Endothelial cell of umbilical vein (primary cell): ENCODE results near the gene YTHDF1.

Source experiments
- CTCF ChIP-seq, 2 donors: IDR thresholded peaks; 1 replicate in 1 of 2; 2 replicates in 1 of 2; pipeline ENCODE4 v1.5.1; 2011; ENCODE audit warnings: low read length in 2 of 2, mild to moderate bottlenecking in 2 of 2, moderate library complexity in 2 of 2, control low read depth in 1 of 2, inconsistent platforms in 1 of 2, low read depth in 1 of 2; ENCODE audit not compliant: insufficient read depth in 1 of 2; ENCODE audit errors: extremely low read depth in 1 of 2
- EZH2 ChIP-seq: IDR thresholded peaks from 2 replicates; pipeline ENCODE4 v1.6.1; 2012; ENCODE audit warnings: borderline replicate concordance, low read depth, mild to moderate bottlenecking, moderate library complexity, low read length, inconsistent platforms; ENCODE audit not compliant: severe bottlenecking
- FOS ChIP-seq: IDR thresholded peaks from 2 replicates; pipeline ENCODE4 v1.6.1; 2011; ENCODE audit warnings: mild to moderate bottlenecking, low read length, moderate library complexity, borderline replicate concordance; ENCODE audit not compliant: insufficient read depth
- JUN ChIP-seq: IDR thresholded peaks from 2 replicates; pipeline ENCODE4 v1.6.1; 2011; ENCODE audit warnings: borderline replicate concordance, low read depth; ENCODE audit not compliant: insufficient read length, insufficient read depth
- MYC ChIP-seq: IDR thresholded peaks from one replicate; pipeline ENCODE4 v1.6.1; 2011; ENCODE audit warnings: mild to moderate bottlenecking, low read depth, low read length
- POLR2A ChIP-seq: IDR thresholded peaks from 2 replicates; pipeline ENCODE4 v1.6.1; 2012; ENCODE audit warnings: low read depth, mild to moderate bottlenecking, control low read depth, low read length

DNA sequence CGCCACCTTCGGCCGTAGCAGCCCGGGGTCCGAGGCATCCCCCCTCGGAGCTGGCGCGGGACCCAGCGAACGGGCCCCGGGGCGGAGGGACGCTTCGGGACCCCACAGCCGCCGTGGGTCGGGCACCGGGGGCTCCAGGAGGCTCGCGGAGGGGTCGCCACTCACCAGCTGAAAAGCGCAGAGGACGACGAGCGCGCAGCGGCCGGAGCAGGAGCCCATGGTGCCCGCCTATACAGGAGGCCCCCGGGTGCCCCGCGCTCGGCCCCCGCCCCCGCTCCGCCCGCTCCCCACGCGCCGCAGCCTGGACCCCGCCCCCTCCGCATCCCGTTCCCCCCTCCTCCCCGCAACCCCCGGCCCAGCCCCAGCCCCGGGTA is 38.3 kb upstream of the YTHDF1 start, which contains the start of gene NKAIN4:
- TF ChIP-seq CTCF (IDR thresholded peaks at IDR 0.05; ENCODE audit: extremely low read depth in 1 of 2, insufficient read depth in 1 of 2, low read depth in 1 of 2, low read length in 2 of 2) (no peak), FOS (no peak), EZH2 (no peak), JUN (no peak), POLR2A (no peak), MYC (no peak)
